CD4-positive, alpha-beta T cell (primary cell): Measurements from ENCODE around the gene PTPRN2. TPM values are rescaled to one million over a fixed set of nuclear protein-coding genes. Genes with fewer than 3 reads are reported as not detected.

Experiments used
- ATAC-seq: fragments of 200-7000 bp; cut with Tn5 transposase; one replicate; pipeline ENCODE4 v1.10.0; 2022; ENCODE audit warnings: mild to moderate bottlenecking; ENCODE audit not compliant: poor library complexity
- CTCF ChIA-PET: fragments of 350-600 bp; sonication (Branson Sonifier 250); formaldehyde crosslinking; loops from one replicate; lab custom pipeline; 2021; ENCODE audit warnings: antibody characterized with exemption, inconsistent platforms; lab: Charles Lee
- POLR2A ChIA-PET: fragments of 350-600 bp; sonication (Branson Sonifier 250); formaldehyde crosslinking; loops from one replicate; lab custom pipeline; 2021; ENCODE audit warnings: antibody characterized with exemption, inconsistent platforms; lab: Charles Lee
- DNase-seq, 14 experiments: peaks; one replicate each; pipeline ENCODE4 v3.0.0-alpha.2; 2013 to 2020; ENCODE audit warnings: mixed read lengths in 2 of 14
- H3K27ac ChIP-seq, 2 donors: one replicate each; pipeline versions ENCODE4 v1.5.1 to v1.7.0; 2013; ENCODE audit warnings: low read length in 2 of 2, low read depth in 1 of 2, mild to moderate bottlenecking in 1 of 2
- H3K27me3 ChIP-seq, 2 experiments: 1 replicate in 1 of 2; 2 replicates in 1 of 2; pipeline versions ENCODE4 v1.6.1 to v1.7.0; 2013; ENCODE audit warnings: low read length in 2 of 2, control low read depth in 1 of 2, mild to moderate bottlenecking in 1 of 2, moderate library complexity in 1 of 2; ENCODE audit not compliant: insufficient read depth in 2 of 2, control insufficient read depth in 1 of 2
- H3K36me3 ChIP-seq: one replicate; pipeline ENCODE4 v1.6.1; 2013; ENCODE audit warnings: low read length, control low read depth; ENCODE audit not compliant: insufficient read depth
- H3K4me1 ChIP-seq: one replicate; pipeline ENCODE4 v1.6.1; 2013; ENCODE audit warnings: low read length, control low read depth; ENCODE audit not compliant: insufficient read depth
- H3K4me3 ChIP-seq: one replicate; pipeline ENCODE4 v1.5.1; 2013; ENCODE audit warnings: mild to moderate bottlenecking, low read length, moderate library complexity
- H3K9me3 ChIP-seq, 2 experiments: 1 replicate in 1 of 2; 2 replicates in 1 of 2; pipeline versions ENCODE4 v1.6.1 to v1.7.0; 2013; ENCODE audit warnings: low read length in 2 of 2, mild to moderate bottlenecking in 2 of 2, control low read depth in 1 of 2, moderate library complexity in 1 of 2; ENCODE audit not compliant: control insufficient read depth in 1 of 2, insufficient read depth in 1 of 2
- H3K27ac Mint-ChIP-seq: one replicate; pipeline ENCODE4 v1.8.0; 2020; ENCODE audit warnings: mixed read lengths
- H3K27me3 Mint-ChIP-seq: one replicate; pipeline ENCODE4 v1.8.0; 2021; ENCODE audit warnings: mixed read lengths
- H3K36me3 Mint-ChIP-seq: one replicate; pipeline ENCODE4 v1.8.0; 2021; ENCODE audit warnings: low read depth, mixed read lengths
- H3K4me1 Mint-ChIP-seq: one replicate; pipeline ENCODE4 v1.8.0; 2021; ENCODE audit warnings: low read depth, mixed read lengths
- H3K4me3 Mint-ChIP-seq: one replicate; pipeline ENCODE4 v1.8.0; 2020; ENCODE audit warnings: mild to moderate bottlenecking, mixed read lengths
- H3K9me3 Mint-ChIP-seq: one replicate; pipeline ENCODE4 v1.8.0; 2020; ENCODE audit warnings: mixed read lengths
- CTCF ChIP-seq: fragments of 200-600 bp; IDR thresholded peaks from one replicate; pipeline ENCODE4 v1.8.0; 2022; ENCODE audit warnings: antibody characterized with exemption, mild to moderate bottlenecking
- intact Hi-C, 2 experiments: fragments of 100-400 bp; cut with DNase I in 1 of 2; cut with micrococcal nuclease in 1 of 2; formaldehyde crosslinking; loops; one replicate each; pipeline versions ENCODE4 v1.15.1 to v1.9.0; 2023 to 2025; cut with DNase I, micrococcal nuclease
- total RNA-seq, 174 experiments: library from RNA in 2 of 174; stranded (reverse) in 2 of 174; gene quantifications; one replicate each; pipeline ENCODE4 v1.2.3 and lab custom pipeline; 2021 to 2026

The PTPRN2 gene
- total RNA-seq, 2 experiments from 2014 or later = 0.34 to 0.44 TPM

- peak overlapping the region; percentile 52 for H3K4me3 Mint-ChIP-seq
- DNase-seq = no peak
- peaks cover 5% of the 10 kb centered on the region for H3K36me3 Mint-ChIP-seq
- H3K27ac Mint-ChIP-seq = peak overlapping the region; percentile 61
- Histone ChIP-seq H3K27ac (no peak overlapping the region), H3K9me3 (peaks cover 0 to 49% of the 10 kb centered on the region in 2 experiments), H3K27me3 (no peaks in the 10 kb centered on the region), H3K36me3 (no peaks in the 10 kb centered on the region), H3K4me1 (peaks cover 26% of the 10 kb centered on the region), H3K4me3 (no peak overlapping the region)
- H3K9me3 Mint-ChIP-seq = no peaks in the 10 kb centered on the region
- ChIA-PET CTCF (no interaction called here), POLR2A (interaction anchor here (1.3 to 2.6 kb wide), 3 partner anchors 9 to 12 kb away, joined by 4 to 38 read pairs (median 4); no protein-coding TSS in a partner anchor)
- H3K4me1 Mint-ChIP-seq = peaks cover 33% of the 10 kb centered on the region
- intact Hi-C loops = loop anchor here in 1 of 2 experiments (5.0 kb wide), 1 partner anchor 53 kb away; no protein-coding TSS in a partner anchor
- no peak for TF ChIP-seq CTCF
- H3K27me3 Mint-ChIP-seq = no peaks in the 10 kb centered on the region
- ATAC-seq = no peak
Observed at GRCh38 chr7:157614457-157615020, 973.1 kb downstream of the PTPRN2 start.

DNA sequence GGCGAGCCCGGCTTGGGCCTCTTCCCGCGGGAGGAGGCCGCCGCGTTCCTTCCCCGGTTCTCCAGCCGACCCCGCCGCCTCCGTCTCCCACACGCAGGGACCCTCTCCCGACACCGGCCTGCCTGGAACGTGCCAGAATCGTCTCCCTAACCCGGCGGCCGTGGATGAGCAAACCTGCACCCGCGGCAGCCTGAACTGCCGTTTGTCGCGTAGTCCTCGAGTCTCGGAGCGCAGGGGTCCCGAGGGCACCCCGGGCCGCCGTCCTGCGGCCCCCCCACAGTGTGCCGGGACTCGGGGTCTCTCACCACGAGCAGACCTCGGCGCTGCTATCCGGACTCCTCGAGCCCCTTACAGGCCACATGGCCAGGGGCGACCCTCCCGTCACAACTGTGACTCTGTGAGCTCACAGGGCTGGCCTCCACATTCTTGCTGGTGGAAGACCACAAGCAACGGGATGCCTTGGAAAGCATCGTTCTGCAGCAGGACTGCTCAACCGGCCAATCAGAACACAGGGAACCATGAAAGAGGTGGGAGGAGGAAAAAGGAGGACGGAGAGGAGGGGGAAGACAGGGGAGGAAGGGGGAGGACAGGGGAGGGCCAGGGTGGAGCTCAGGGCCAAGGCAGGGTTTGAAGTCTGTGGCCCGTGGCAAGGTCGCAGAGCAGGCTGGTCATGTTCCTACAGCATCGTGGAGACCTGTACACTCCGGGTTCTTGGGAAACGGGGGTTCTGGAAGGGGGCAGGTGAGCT is 973.9 kb downstream of the PTPRN2 start:
- Mint-ChIP-seq H3K9me3 (no peaks in the 10 kb centered on the region), H3K36me3 (peaks cover 5% of the 10 kb centered on the region), H3K27me3 (no peaks in the 10 kb centered on the region), H3K4me1 (peaks cover 33% of the 10 kb centered on the region), H3K4me3 (peak overlapping the region; percentile 52), H3K27ac (peak overlapping the region; percentile 95)
- intact Hi-C loops = loop anchor here (1.0 to 5.0 kb wide), 3 partner anchors 13 to 123 kb away; no protein-coding TSS in a partner anchor
- ChIA-PET POLR2A (interaction anchor here (0.6 to 2.6 kb wide), 8 partner anchors 10 to 257 kb away, joined by 3 to 38 read pairs (median 5); no protein-coding TSS in a partner anchor), CTCF (interaction anchor here (1.0 kb wide), 1 partner anchor 13 kb away, joined by 7 read pairs; no protein-coding TSS in a partner anchor)
- Histone ChIP-seq H3K36me3 (no peaks in the 10 kb centered on the region), H3K4me3 (peak overlapping the region; percentile 66), H3K9me3 (peaks cover 0 to 53% of the 10 kb centered on the region in 2 experiments), H3K4me1 (peaks cover 26% of the 10 kb centered on the region), H3K27me3 (no peaks in the 10 kb centered on the region), H3K27ac (peak overlapping the region in 1 of 2 donors; percentile 21)
- DNase-seq (no peak), ATAC-seq (no peak)
- no peak for TF ChIP-seq CTCF

DNA sequence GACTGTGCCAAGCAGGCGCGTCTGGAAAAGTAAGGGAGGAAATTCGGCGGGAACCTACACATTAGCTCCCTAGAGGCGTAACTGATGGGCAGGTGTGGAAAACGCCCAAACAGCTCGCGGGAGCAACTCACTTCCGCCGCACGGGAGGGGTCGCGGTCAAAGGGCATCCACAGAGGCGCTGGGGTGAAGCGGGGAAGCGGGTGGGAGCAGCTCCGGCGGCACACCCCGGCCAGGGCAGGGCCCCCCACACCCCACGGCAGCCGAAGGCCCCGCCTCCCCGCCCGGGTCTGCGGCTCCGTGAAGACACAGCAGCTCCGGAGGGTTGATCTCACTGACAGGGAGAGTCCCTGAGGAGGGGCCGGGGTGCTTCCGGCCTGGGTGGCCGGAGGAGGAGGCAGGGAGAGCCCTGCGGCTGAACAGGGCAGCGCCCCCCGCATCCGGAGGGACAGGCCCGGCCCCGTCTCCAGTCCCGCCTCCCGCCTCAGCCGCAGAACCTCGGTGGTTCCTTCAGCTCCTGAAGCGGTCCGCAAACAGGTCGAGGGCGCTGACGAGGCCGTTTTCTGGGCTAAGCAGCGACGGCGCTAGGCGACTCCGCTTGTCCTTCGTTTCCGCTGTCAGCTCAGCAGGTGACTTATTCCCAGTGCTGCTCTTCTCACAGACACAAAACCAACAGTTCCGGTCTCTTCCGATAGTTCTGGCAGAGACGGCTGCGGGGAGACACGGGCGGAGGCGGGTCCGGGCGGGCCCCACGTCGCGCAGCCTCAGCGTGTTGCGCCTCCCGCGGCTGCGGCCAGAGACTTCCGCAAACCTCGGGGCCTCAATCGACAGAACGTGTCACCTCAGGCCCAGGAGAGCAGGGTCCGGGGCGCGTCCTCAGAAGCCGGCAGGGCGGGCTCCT is 974.7 kb downstream of the PTPRN2 start:
- intact Hi-C loops = loop anchor here (1.0 to 5.0 kb wide), 3 partner anchors 13 to 122 kb away; no protein-coding TSS in a partner anchor
- Histone ChIP-seq H3K9me3 (peaks cover 0 to 61% of the 10 kb centered on the region in 2 experiments), H3K4me3 (peak overlapping the region; percentile 66), H3K27ac (peak overlapping the region in 1 of 2 donors; percentile 46), H3K4me1 (peaks cover 26% of the 10 kb centered on the region), H3K36me3 (no peaks in the 10 kb centered on the region), H3K27me3 (no peaks in the 10 kb centered on the region)
- H3K27me3 Mint-ChIP-seq = no peaks in the 10 kb centered on the region
- ChIA-PET CTCF (interaction anchor here (1.0 kb wide), 1 partner anchor 14 kb away, joined by 7 read pairs; no protein-coding TSS in a partner anchor), POLR2A (interaction anchor here (0.6 to 2.6 kb wide), 11 partner anchors 9 to 258 kb away, joined by 3 to 38 read pairs (median 6); no protein-coding TSS in a partner anchor)
- ATAC-seq (peak; percentile 88), DNase-seq (peak; percentile 43 to 88 (median 69))
- TF ChIP-seq CTCF = no peak
- H3K4me3 Mint-ChIP-seq = peak overlapping the region; percentile 92
- peaks cover 5% of the 10 kb centered on the region for H3K36me3 Mint-ChIP-seq
- H3K27ac Mint-ChIP-seq = peak overlapping the region; percentile 95
- H3K4me1 Mint-ChIP-seq = peaks cover 33% of the 10 kb centered on the region
- no peaks in the 10 kb centered on the region for H3K9me3 Mint-ChIP-seq
